Cerebellar nuclear complex (tissue), 1 donor: Measurements from ENCODE around the gene CYBRD1.

Experiments used
- DNase-seq, 2 experiments: peaks; one replicate each; lab custom pipeline; 2025; lab: John Stamatoyannopoulos, UW

The CYBRD1 gene

GRCh38 chr2:171602352-171602751 is 80.1 kb downstream of the CYBRD1 start:
- DNase-seq = no peak
